OCI-LY3 (cell line): Measurements from ENCODE around the gene AGBL1.

ENCODE experiments used
- H2AFZ ChIP-seq: fragments of 200-600, 300-600 bp; shearing (Covaris generic); 2 replicates; pipeline ENCODE4 v1.6.0; 2014; ENCODE audit warnings: antibody characterized with exemption, low read depth, low read length
- H3K27ac ChIP-seq: fragments of 200-600, 300-600 bp; sonication (generic); 2 replicates; pipeline ENCODE4 v1.5.1; 2014; ENCODE audit warnings: mild to moderate bottlenecking, low read length, moderate library complexity, mixed read lengths
- H3K27me3 ChIP-seq: fragments of 200-600, 300-600 bp; sonication (generic); 2 replicates; pipeline ENCODE4 v1.6.1; 2014; ENCODE audit warnings: low read depth, low read length, mixed read lengths
- H3K36me3 ChIP-seq: fragments of 200-600, 300-600 bp; sonication (generic); replicated peaks from 2 replicates; pipeline ENCODE3; 2014; ENCODE audit warnings: low read depth, low read length, mixed read lengths
- H3K4me1 ChIP-seq: fragments of 300-600, 200-600 bp; sonication (generic); 2 replicates; pipeline ENCODE4 v1.6.1; 2014; ENCODE audit warnings: low read length, mixed read lengths
- H3K4me2 ChIP-seq: fragments of 200-600, 300-600 bp; sonication (generic); 2 replicates; pipeline ENCODE4 v1.6.1; 2014; ENCODE audit warnings: low read length, mixed read lengths
- H3K4me3 ChIP-seq: fragments of 300-600, 200-600 bp; sonication (generic); 2 replicates; pipeline ENCODE4 v1.5.1; 2014; ENCODE audit warnings: antibody characterized with exemption, mild to moderate bottlenecking, low read length, moderate library complexity
- H3K79me2 ChIP-seq: fragments of 300-600, 200-600 bp; shearing (Covaris generic); 2 replicates; pipeline ENCODE4 v1.6.1; 2014; ENCODE audit warnings: mild to moderate bottlenecking, low read length, mixed read lengths
- H3K9ac ChIP-seq: fragments of 300-600, 200-600 bp; shearing (Covaris generic); 2 replicates; pipeline ENCODE4 v1.6.0; 2014; ENCODE audit warnings: mild to moderate bottlenecking, low read length, moderate library complexity
- H3K9me3 ChIP-seq: fragments of 200-600, 300-600 bp; shearing (Covaris generic); 2 replicates; pipeline ENCODE4 v1.6.1; 2014; ENCODE audit warnings: low read length, mixed read lengths; ENCODE audit not compliant: insufficient read depth
- H4K20me1 ChIP-seq: fragments of 200-600, 300-600 bp; sonication (generic); 2 replicates; pipeline ENCODE4 v1.6.1; 2016; ENCODE audit warnings: low read length, mixed read lengths; ENCODE audit not compliant: insufficient read depth
- EZH2phosphoT487 ChIP-seq: fragments of 200-600 bp; shearing (Covaris generic); IDR thresholded peaks from 2 replicates; pipeline ENCODE4 v1.6.1; 2018; ENCODE audit warnings: antibody characterized with exemption, mixed run types, low read depth
- TF ChIP-seq, protein P1 (sequence below): fragments of 200-600, 300-600 bp; sonication (generic); IDR thresholded peaks from 2 replicates; pipeline ENCODE4 v1.5.1; 2014; ENCODE audit warnings: antibody characterized with exemption, low read length, low read depth

AGBL1 gene

DNA sequence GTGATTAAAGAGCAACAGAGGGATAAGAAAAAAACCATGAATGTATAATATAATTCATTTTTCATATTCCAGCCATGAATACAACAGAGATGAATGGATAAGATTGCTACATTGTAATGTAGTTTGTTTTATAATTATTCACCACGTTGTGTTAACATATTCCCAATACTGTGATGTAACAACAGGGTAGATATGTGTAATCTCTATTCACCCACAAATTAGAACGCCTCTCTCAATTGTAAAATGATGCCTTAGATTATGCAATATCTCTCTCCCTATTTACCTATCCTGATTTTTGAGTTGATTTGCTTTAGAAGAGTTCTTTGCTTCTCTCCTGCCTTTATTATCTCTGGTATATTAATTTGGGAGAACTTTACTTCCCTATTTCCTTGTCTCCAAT is 193.6 kb downstream of the AGBL1 start:
- Histone ChIP-seq H3K36me3 (no peaks in the 10 kb centered on the region), H3K4me2 (no peak overlapping the region), H3K27ac (no peak overlapping the region), H3K4me1 (no peaks in the 10 kb centered on the region), H3K9me3 (no peaks in the 10 kb centered on the region), H3K9ac (no peak overlapping the region), H3K79me2 (no peaks in the 10 kb centered on the region), H3K4me3 (no peak overlapping the region), H3K27me3 (0 out of 2 replicates have a peak, but pooled peaks cover 2% of the 10 kb centered on the region), H2AFZ (no peak overlapping the region), H4K20me1 (no peaks in the 10 kb centered on the region)
- TF ChIP-seq EZH2phosphoT487 = no peak
- TF ChIP-seq, protein P1, sequence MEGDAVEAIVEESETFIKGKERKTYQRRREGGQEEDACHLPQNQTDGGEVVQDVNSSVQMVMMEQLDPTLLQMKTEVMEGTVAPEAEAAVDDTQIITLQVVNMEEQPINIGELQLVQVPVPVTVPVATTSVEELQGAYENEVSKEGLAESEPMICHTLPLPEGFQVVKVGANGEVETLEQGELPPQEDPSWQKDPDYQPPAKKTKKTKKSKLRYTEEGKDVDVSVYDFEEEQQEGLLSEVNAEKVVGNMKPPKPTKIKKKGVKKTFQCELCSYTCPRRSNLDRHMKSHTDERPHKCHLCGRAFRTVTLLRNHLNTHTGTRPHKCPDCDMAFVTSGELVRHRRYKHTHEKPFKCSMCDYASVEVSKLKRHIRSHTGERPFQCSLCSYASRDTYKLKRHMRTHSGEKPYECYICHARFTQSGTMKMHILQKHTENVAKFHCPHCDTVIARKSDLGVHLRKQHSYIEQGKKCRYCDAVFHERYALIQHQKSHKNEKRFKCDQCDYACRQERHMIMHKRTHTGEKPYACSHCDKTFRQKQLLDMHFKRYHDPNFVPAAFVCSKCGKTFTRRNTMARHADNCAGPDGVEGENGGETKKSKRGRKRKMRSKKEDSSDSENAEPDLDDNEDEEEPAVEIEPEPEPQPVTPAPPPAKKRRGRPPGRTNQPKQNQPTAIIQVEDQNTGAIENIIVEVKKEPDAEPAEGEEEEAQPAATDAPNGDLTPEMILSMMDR = no peak

DNA sequence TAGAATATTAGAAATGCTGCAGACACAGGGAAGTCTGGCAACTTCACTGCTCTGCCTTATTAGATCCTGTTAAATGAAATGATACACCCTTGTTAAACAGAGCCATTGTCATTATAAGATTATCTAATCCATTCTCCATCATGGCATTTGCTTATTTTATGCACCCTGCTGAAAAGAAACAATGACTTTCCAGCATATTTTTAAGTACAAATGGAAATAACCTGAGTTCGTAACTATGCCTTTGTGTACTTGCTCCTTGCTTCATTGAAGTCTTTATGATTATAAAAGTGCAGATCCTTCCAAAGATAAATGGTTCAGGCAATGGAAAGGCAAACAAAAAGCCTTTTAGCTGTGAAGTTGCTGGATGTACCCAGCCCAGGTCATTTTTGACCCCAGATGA is 195.7 kb downstream of the AGBL1 start:
- H3K9ac ChIP-seq = no peak overlapping the region
- H3K9me3 ChIP-seq = no peaks in the 10 kb centered on the region
- H3K4me3 ChIP-seq = no peak overlapping the region
- H3K79me2 ChIP-seq = no peaks in the 10 kb centered on the region
- H3K4me2 ChIP-seq = no peak overlapping the region
- H3K36me3 ChIP-seq = no peaks in the 10 kb centered on the region
- no peaks in the 10 kb centered on the region for H4K20me1 ChIP-seq
- no peak overlapping the region for H2AFZ ChIP-seq
- H3K27me3 ChIP-seq = 0 out of 2 replicates have a peak, but pooled peaks cover 4% of the 10 kb centered on the region
- TF ChIP-seq, protein P1 = no peak
- TF ChIP-seq EZH2phosphoT487 = no peak
- no peaks in the 10 kb centered on the region for H3K4me1 ChIP-seq
- H3K27ac ChIP-seq = no peak overlapping the region

DNA sequence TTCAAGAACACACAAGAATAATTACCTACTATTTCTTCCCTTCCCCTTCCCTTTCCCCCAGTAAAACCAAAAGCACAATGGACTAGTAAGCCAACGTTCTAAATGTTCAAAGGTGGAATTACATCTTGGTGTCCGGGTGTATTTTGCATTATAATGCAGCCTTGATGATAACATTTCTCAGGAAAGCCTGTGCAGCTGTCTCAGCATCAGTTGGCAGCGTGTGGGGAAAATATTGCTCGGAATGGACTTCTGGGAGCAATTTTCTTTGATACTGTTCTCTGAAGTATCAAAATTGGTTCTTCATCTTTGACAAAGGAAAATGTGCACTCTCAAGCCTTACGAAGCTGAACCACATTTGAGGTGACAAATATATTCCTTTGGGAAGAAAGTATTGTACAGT is 198.9 kb downstream of the AGBL1 start:
- Histone ChIP-seq H3K79me2 (no peaks in the 10 kb centered on the region), H3K9ac (no peak overlapping the region)

DNA sequence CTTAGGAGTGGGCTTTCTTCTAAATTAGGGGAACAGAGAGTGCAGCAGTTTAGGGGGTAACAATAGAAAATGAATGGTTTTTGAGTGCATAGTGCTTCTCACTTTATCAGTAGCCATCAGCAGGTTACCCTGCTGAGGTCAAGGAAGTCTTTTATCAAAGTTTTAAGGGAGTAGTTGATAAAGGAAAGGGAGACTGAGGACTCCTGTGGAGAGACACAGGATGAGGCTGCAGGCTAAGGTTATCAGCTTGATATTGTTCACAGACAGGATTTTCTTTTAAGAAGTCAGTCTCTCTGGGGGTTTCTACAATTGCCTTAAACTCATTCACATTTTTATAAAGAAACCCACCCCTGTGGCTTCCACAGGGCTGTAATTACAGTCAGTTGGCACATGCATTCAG is 205.0 kb downstream of the AGBL1 start:
- H3K4me1 ChIP-seq = no peaks in the 10 kb centered on the region
- no peak overlapping the region for H3K4me3 ChIP-seq
- no peak overlapping the region for H3K9ac ChIP-seq
- no peaks in the 10 kb centered on the region for H3K27me3 ChIP-seq
- no peaks in the 10 kb centered on the region for H4K20me1 ChIP-seq
- TF ChIP-seq EZH2phosphoT487 = no peak
- TF ChIP-seq, protein P1 = no peak
- no peaks in the 10 kb centered on the region for H3K79me2 ChIP-seq
- no peak overlapping the region for H3K27ac ChIP-seq
- no peak overlapping the region for H3K4me2 ChIP-seq
- no peaks in the 10 kb centered on the region for H3K36me3 ChIP-seq
- no peaks in the 10 kb centered on the region for H3K9me3 ChIP-seq
- no peak overlapping the region for H2AFZ ChIP-seq

More for the DNA sequence above, 198.9 kb downstream of the AGBL1 start:
- no peak overlapping the region for H2AFZ ChIP-seq
- no peaks in the 10 kb centered on the region for H3K4me1 ChIP-seq
- no peaks in the 10 kb centered on the region for H4K20me1 ChIP-seq
- no peak overlapping the region for H3K4me3 ChIP-seq
- H3K9me3 ChIP-seq = no peaks in the 10 kb centered on the region
- H3K27ac ChIP-seq = no peak overlapping the region
- TF ChIP-seq EZH2phosphoT487 = no peak
- TF ChIP-seq, protein P1 = no peak
- no peak overlapping the region for H3K4me2 ChIP-seq
- H3K27me3 ChIP-seq = 0 out of 2 replicates have a peak, but pooled peaks cover 4% of the 10 kb centered on the region
- H3K36me3 ChIP-seq = no peaks in the 10 kb centered on the region
